ENCODE results near the gene SELENOM.
"Not testable (repeated sequence)": the region's sequence is repeated elsewhere in the genome, so short reads cannot be mapped to it uniquely, and the experiment has no call there.

The SELENOM gene

DNA sequence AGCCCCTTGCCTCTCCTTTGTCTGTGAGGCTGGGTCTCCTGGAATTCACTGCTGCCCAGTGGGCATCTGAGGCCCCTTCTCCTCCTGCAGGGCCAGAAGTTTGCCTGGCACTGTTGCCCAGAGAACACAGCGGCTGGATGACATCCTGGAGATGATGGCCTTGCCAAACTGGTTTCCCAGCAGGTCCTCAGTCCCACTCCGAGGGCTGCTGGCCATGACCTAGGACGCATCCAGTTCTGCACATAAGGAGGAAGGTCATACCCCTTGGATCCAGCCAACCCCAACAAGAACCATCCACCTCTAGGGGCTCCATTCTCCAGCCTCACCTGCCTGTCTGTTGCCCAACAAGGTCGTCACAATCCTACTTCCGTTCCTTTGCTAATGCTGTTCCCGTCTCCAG lies 29.7 kb downstream of the SELENOM start:
- Histone ChIP-seq H2AFZ (ENCODE audit: low read depth, low read length, severe bottlenecking) (no peak overlapping the region), H4K20me1 (ENCODE audit: low read depth, low read length) (no peaks in the 10 kb centered on the region), H3K27me3 (ENCODE audit: low read length) (no peaks in the 10 kb centered on the region), H3K9ac (ENCODE audit: low read length) (no peak overlapping the region), H3F3A (ENCODE audit: insufficient read depth) (no peaks in the 10 kb centered on the region), H3K36me3 (ENCODE audit: low read length) (no peaks in the 10 kb centered on the region), H3K9me3 (ENCODE audit: insufficient read depth, low read length) (no peaks in the 10 kb centered on the region), H3K79me2 (ENCODE audit: insufficient read depth, low read length) (no peaks in the 10 kb centered on the region), H3K27ac (ENCODE audit: low read depth, low read length) (no peak overlapping the region), H3K9me2 (replicated peaks; ENCODE audit: insufficient read depth, low read length) (no peaks in the 10 kb centered on the region), H3K4me3 (ENCODE audit: insufficient read depth, low read length, poor library complexity, severe bottlenecking) (no peak overlapping the region), H3K4me2 (ENCODE audit: low read depth, low read length, poor library complexity, severe bottlenecking) (no peak overlapping the region)
- no peak for TF ChIP-seq EZH2phosphoT487 (conservative IDR thresholded peaks at IDR 0.05; ENCODE audit: low read length)
- TF ChIP-seq, protein P1, sequence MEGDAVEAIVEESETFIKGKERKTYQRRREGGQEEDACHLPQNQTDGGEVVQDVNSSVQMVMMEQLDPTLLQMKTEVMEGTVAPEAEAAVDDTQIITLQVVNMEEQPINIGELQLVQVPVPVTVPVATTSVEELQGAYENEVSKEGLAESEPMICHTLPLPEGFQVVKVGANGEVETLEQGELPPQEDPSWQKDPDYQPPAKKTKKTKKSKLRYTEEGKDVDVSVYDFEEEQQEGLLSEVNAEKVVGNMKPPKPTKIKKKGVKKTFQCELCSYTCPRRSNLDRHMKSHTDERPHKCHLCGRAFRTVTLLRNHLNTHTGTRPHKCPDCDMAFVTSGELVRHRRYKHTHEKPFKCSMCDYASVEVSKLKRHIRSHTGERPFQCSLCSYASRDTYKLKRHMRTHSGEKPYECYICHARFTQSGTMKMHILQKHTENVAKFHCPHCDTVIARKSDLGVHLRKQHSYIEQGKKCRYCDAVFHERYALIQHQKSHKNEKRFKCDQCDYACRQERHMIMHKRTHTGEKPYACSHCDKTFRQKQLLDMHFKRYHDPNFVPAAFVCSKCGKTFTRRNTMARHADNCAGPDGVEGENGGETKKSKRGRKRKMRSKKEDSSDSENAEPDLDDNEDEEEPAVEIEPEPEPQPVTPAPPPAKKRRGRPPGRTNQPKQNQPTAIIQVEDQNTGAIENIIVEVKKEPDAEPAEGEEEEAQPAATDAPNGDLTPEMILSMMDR (IDR thresholded peaks at IDR 0.05; ENCODE audit: insufficient read depth, low read length, poor library complexity, severe bottlenecking): no peak

DNA sequence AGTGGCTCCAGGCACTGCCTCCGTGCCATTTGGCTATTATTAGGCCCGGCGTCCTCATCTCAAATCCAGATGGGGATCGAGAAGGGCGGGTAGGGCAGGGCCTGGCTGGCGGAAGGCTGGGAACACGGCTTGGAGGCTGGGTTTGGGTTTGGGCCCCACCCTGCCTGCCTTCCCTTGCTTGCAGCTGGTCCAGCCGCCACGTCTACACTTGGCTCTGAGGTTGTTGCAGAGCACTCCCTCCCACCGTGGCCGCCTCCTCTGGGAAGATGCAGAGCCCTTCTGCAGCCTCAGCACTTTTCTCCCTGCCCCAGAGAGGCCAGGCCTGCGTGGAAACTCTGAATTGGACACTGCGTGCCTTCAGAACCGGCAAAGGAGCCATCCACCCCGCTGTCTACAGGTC lies 31.4 kb downstream of the SELENOM start:
- Histone ChIP-seq H3K9me2 (replicated peaks; ENCODE audit: insufficient read depth, low read length) (no peaks in the 10 kb centered on the region), H3K4me3 (ENCODE audit: insufficient read depth, low read length, poor library complexity, severe bottlenecking) (no peak overlapping the region), H3K4me2 (ENCODE audit: low read depth, low read length, poor library complexity, severe bottlenecking) (no peak overlapping the region), H3F3A (ENCODE audit: insufficient read depth) (no peaks in the 10 kb centered on the region), H3K9me3 (ENCODE audit: insufficient read depth, low read length) (no peaks in the 10 kb centered on the region), H2AFZ (ENCODE audit: low read depth, low read length, severe bottlenecking) (no peak overlapping the region), H4K20me1 (ENCODE audit: low read depth, low read length) (no peaks in the 10 kb centered on the region), H3K36me3 (ENCODE audit: low read length) (no peaks in the 10 kb centered on the region), H3K27ac (ENCODE audit: low read depth, low read length) (no peak overlapping the region), H3K79me2 (ENCODE audit: insufficient read depth, low read length) (no peaks in the 10 kb centered on the region), H3K9ac (ENCODE audit: low read length) (no peak overlapping the region), H3K27me3 (ENCODE audit: low read length) (no peaks in the 10 kb centered on the region)
- no peak for TF ChIP-seq EZH2phosphoT487 (conservative IDR thresholded peaks at IDR 0.05; ENCODE audit: low read length)
- TF ChIP-seq, protein P1 (IDR thresholded peaks at IDR 0.05; ENCODE audit: insufficient read depth, low read length, poor library complexity, severe bottlenecking): no peak

DNA sequence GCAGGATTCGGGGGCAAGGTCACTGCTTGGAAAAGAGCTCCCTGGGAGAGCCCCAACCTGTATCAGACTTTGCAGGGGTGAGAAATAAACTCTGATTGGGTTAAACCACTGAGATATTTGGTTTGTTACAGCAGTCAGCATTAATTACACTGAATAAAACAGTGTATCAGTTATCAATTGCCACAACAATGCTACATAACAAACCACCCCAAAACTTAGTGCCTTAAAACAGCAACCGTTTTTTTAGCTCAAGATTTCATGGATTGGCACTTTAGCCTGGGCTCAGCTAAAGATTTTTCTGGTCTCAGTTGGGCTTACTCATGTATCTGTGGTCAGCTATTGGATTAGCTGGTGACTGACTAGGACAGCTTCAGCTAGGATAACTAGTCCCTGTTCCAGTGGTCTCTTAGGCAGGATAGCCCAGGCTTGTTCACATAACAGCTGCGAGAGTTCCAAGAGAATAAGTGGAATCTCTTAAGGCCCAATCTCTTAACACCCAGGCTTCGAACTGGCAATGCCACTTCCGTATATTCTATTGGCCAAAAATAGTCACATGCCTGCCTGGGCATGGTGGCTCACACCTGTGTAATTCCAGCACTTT lies 33.7 kb downstream of the SELENOM start:
- H3K4me2 ChIP-seq (ENCODE audit: low read depth, low read length, poor library complexity, severe bottlenecking); H3K9ac ChIP-seq (ENCODE audit: low read length); H3K9me3 ChIP-seq (ENCODE audit: insufficient read depth, low read length); H3K4me3 ChIP-seq (ENCODE audit: insufficient read depth, low read length, poor library complexity, severe bottlenecking); H3F3A ChIP-seq (ENCODE audit: insufficient read depth); H4K20me1 ChIP-seq (ENCODE audit: low read depth, low read length); H3K36me3 ChIP-seq (ENCODE audit: low read length); H3K27ac ChIP-seq (ENCODE audit: low read depth, low read length); H2AFZ ChIP-seq (ENCODE audit: low read depth, low read length, severe bottlenecking); H3K27me3 ChIP-seq (ENCODE audit: low read length); H3K79me2 ChIP-seq (ENCODE audit: insufficient read depth, low read length); H3K9me2 ChIP-seq (replicated peaks; ENCODE audit: insufficient read depth, low read length): not testable (repeated sequence)

DNA sequence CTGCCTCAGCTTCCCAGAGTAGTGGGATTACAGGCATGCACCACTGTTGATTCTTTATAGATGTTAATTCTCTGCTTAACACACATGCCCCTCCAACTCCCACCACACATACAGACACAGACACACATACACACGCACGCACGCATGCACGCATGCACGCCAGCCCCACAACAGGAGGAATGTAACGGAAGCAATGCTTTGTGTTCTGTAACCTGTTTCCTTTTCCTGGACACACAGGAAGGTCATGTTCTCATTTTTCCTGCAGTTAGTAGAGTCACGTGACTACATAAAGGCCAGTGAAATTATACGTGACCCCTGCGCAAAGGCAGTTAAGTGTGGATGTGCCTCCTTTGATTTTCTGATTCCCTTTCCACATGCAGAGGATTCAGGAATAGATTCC lies 34.2 kb downstream of the SELENOM start:
- not testable (repeated sequence) for H3K9ac ChIP-seq (ENCODE audit: low read length); H3K36me3 ChIP-seq (ENCODE audit: low read length); H4K20me1 ChIP-seq (ENCODE audit: low read depth, low read length); H3K4me3 ChIP-seq (ENCODE audit: insufficient read depth, low read length, poor library complexity, severe bottlenecking); H3K4me2 ChIP-seq (ENCODE audit: low read depth, low read length, poor library complexity, severe bottlenecking); H3K27ac ChIP-seq (ENCODE audit: low read depth, low read length); H2AFZ ChIP-seq (ENCODE audit: low read depth, low read length, severe bottlenecking); H3F3A ChIP-seq (ENCODE audit: insufficient read depth); H3K9me3 ChIP-seq (ENCODE audit: insufficient read depth, low read length); H3K79me2 ChIP-seq (ENCODE audit: insufficient read depth, low read length); H3K27me3 ChIP-seq (ENCODE audit: low read length); H3K9me2 ChIP-seq (replicated peaks; ENCODE audit: insufficient read depth, low read length)

DNA sequence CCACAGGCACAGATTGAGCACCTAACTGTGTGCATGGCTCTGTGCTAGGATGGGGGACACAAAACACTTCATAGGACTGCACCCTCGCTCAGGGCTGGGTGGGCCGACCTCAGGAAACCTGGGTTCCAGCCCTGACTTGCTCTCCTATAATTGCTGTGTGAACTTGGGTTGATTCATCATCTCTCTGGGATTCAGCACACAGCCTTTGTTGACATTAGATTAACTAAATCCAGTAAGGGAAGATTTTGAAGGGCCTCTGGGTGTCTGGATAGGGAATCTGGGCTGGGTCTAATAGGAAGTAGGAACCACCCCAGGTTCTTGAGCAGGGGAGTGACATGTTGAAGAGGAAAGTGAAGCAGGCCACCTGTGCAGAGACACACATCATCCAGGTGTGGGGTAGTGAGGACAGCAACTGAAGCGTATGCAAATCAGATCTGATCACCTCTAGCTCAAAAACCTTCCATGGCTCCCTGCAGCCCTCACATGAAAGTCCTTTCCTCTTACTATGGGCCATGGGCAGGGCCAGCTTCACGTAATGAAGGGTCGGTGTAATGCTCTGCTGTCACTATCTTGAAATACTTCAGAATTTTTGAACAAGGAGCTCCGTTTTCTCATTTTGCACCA lies 37.6 kb downstream of the SELENOM start:
- not testable (repeated sequence) for H3K27me3 ChIP-seq (ENCODE audit: low read length); H2AFZ ChIP-seq (ENCODE audit: low read depth, low read length, severe bottlenecking); H3K36me3 ChIP-seq (ENCODE audit: low read length); H3K9ac ChIP-seq (ENCODE audit: low read length); H3F3A ChIP-seq (ENCODE audit: insufficient read depth); H3K79me2 ChIP-seq (ENCODE audit: insufficient read depth, low read length); H4K20me1 ChIP-seq (ENCODE audit: low read depth, low read length); H3K9me2 ChIP-seq (replicated peaks; ENCODE audit: insufficient read depth, low read length); H3K9me3 ChIP-seq (ENCODE audit: insufficient read depth, low read length); H3K4me3 ChIP-seq (ENCODE audit: insufficient read depth, low read length, poor library complexity, severe bottlenecking); H3K4me2 ChIP-seq (ENCODE audit: low read depth, low read length, poor library complexity, severe bottlenecking); H3K27ac ChIP-seq (ENCODE audit: low read depth, low read length)
